ENCODE results near the gene ORMDL3. TPM values are rescaled to one million over a fixed set of nuclear protein-coding genes. Genes with fewer than 3 reads are reported as not detected.
"Not testable (repeated sequence)": the region's sequence is repeated elsewhere in the genome, so short reads cannot be mapped to it uniquely, and the experiment has no call there.

The ORMDL3 gene
- total RNA-seq, 6 experiments from 2014 or later, result 105 to 174 (median 128) TPM

- intact Hi-C loops (cut with DNase I), result no loop called here
- 80% methylated on average over 2 of the region's 2 CpGs for WGBS (ENCODE audit: insufficient coverage, low coverage, low lambda C conversion rate, missing lambda C conversion rate)
- no peak for TF ChIP-seq POLR2A (IDR thresholded peaks at IDR 0.05)
- Histone ChIP-seq H3K4me1 (peaks cover 0 to 23% (median 5%) of the 10 kb centered on the region in 4 donors), H3K27ac (no peak overlapping the region), H3K9me3 (no peaks in the 10 kb centered on the region), H3K36me3 (no peaks in the 10 kb centered on the region), H3K27me3 (no peaks in the 10 kb centered on the region), H3K4me3 (no peak overlapping the region)
- DNase-seq (no peak), ATAC-seq (no peak)
These were observed 21.6 kb upstream of the ORMDL3 start for GRCh38 chr17:39949028-39949427.

DNA sequence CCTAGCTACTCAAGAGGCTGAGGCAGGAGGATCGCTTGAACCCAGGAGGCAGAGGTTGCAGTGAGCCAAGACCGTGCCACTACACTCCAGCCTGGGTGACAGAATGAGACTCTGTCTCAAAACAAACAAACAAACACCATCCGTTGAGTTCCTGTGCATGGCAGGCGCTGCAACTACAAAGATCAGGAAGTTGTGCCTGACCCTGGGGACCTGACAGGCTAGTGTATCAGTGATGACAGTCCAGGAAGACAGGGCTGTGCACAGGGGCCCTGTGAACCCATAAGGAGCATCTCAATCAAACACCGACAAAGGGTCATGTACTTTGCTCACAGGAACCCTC, 21.1 kb upstream of the ORMDL3 start:
- H3K4me1 ChIP-seq, result peaks cover 0 to 28% (median 5%) of the 10 kb centered on the region in 4 donors
- DNase-seq; H3K4me3 ChIP-seq; H3K9me3 ChIP-seq; H3K36me3 ChIP-seq; ATAC-seq; H3K27ac ChIP-seq; H3K27me3 ChIP-seq; intact Hi-C loops (cut with DNase I): not testable (repeated sequence)
- WGBS (ENCODE audit: insufficient coverage, low coverage, low lambda C conversion rate, missing lambda C conversion rate), result 40% methylated on average over 3 of the region's 5 CpGs

- H3K4me1 ChIP-seq, result peaks cover 0 to 23% (median 5%) of the 10 kb centered on the region in 4 donors
- no peaks in the 10 kb centered on the region for H3K27me3 ChIP-seq
- no peak overlapping the region for H3K4me3 ChIP-seq
- intact Hi-C loops (cut with DNase I), result no loop called here
- H3K36me3 ChIP-seq, result no peaks in the 10 kb centered on the region
- no peaks in the 10 kb centered on the region for H3K9me3 ChIP-seq
- ATAC-seq, result no peak
- no peak overlapping the region for H3K27ac ChIP-seq
- DNase-seq, result no peak
- WGBS (ENCODE audit: insufficient coverage, low coverage, low lambda C conversion rate, missing lambda C conversion rate), result 100% methylated on average over 1 of the region's 15 CpGs
- TF ChIP-seq, protein P1, sequence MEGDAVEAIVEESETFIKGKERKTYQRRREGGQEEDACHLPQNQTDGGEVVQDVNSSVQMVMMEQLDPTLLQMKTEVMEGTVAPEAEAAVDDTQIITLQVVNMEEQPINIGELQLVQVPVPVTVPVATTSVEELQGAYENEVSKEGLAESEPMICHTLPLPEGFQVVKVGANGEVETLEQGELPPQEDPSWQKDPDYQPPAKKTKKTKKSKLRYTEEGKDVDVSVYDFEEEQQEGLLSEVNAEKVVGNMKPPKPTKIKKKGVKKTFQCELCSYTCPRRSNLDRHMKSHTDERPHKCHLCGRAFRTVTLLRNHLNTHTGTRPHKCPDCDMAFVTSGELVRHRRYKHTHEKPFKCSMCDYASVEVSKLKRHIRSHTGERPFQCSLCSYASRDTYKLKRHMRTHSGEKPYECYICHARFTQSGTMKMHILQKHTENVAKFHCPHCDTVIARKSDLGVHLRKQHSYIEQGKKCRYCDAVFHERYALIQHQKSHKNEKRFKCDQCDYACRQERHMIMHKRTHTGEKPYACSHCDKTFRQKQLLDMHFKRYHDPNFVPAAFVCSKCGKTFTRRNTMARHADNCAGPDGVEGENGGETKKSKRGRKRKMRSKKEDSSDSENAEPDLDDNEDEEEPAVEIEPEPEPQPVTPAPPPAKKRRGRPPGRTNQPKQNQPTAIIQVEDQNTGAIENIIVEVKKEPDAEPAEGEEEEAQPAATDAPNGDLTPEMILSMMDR (IDR thresholded peaks at IDR 0.05), result no peak
- no peak for TF ChIP-seq POLR2A (IDR thresholded peaks at IDR 0.05)
These were observed 19.3 kb upstream of the ORMDL3 start for GRCh38 chr17:39946551-39947330.

DNA sequence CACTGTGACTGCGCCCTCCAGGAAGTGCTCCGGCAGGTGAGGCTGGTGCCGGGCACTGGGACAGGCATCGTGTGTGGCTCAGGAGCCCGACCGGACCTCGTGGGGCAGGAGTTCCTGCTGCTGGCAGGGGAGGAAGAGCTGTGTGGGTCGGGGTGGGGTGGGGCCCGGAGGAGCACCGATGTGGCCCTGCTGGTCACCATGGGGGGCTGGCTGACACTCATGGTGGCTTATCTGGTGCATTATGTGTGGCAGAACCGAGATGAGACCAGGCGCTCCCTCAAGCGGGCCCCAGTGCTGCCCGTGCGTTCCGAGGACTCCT, 17.0 kb upstream of the ORMDL3 start:
- Histone ChIP-seq H3K36me3 (no peaks in the 10 kb centered on the region), H3K4me3 (peak overlapping the region in 2 of 3 donors; percentile 33 to 43), H3K4me1 (peaks cover 0 to 8% (median 0%) of the 10 kb centered on the region in 4 donors), H3K27ac (peak overlapping the region in 2 of 3 donors; percentile 58), H3K27me3 (no peaks in the 10 kb centered on the region), H3K9me3 (no peaks in the 10 kb centered on the region)
- no CpG with 5 or more reads among the region's 16 CpGs for WGBS (ENCODE audit: insufficient coverage, low coverage, low lambda C conversion rate, missing lambda C conversion rate)
- intact Hi-C loops (cut with DNase I), result no loop called here
- ATAC-seq, result peak in 1 of 4 donors; percentile 4
- no peak for TF ChIP-seq POLR2A (IDR thresholded peaks at IDR 0.05)
- TF ChIP-seq, protein P1 (IDR thresholded peaks at IDR 0.05), result no peak
- no peak for DNase-seq

DNA sequence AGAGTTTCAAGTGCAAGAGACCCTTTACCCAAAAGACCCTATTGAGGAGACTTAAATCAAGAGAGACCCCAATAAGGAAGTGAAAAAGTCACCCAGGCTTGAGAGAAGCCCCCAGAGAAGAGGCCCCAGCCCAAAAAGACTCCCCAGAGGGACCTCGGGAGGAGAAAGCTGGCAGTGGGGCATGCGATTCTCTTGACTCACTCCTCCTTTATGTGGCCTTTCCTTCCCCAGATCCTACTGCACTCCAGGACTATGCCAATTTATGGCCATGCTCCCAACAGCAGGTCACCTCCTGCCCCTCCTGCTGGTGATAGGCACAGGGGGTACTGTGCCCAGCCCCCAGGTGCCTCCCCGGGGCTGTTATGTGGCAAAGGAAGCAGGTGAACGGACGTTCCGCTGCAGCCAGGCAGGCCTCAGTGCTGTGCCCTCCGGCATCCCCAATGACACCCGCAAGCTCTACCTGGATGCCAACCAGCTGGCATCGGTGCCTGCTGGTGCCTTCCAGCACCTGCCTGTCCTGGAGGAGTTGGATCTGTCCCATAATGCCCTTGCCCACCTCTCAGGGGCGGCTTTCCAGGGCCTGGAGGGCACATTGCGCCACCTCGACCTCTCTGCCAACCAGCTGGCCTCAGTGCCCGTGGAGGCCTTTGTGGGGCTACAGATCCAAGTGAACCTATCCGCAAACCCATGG, 16.4 kb upstream of the ORMDL3 start:
- H3K4me3 ChIP-seq, result peak overlapping the region in 2 of 3 donors; percentile 33 to 43
- H3K27ac ChIP-seq, result peak overlapping the region in 2 of 3 donors; percentile 58
- TF ChIP-seq, protein P1 (IDR thresholded peaks at IDR 0.05), result no peak
- no peak for TF ChIP-seq POLR2A (IDR thresholded peaks at IDR 0.05)
- H3K36me3 ChIP-seq, result no peaks in the 10 kb centered on the region
- no peaks in the 10 kb centered on the region for H3K27me3 ChIP-seq
- WGBS (ENCODE audit: insufficient coverage, low coverage, low lambda C conversion rate, missing lambda C conversion rate), result 30% methylated on average over 9 of the region's 14 CpGs
- ATAC-seq (peak; percentile 81 to 95 (median 92)), DNase-seq (peak; percentile 76 to 96 (median 95))
- intact Hi-C loops (cut with DNase I), result no loop called here
- H3K9me3 ChIP-seq, result no peaks in the 10 kb centered on the region
- H3K4me1 ChIP-seq, result peaks cover 0 to 8% (median 0%) of the 10 kb centered on the region in 4 donors
